Hepatic stellate cell (primary cell): ENCODE measurements around the gene TAS2R20.
"Not testable (repeated sequence)": the region's sequence is repeated elsewhere in the genome, so short reads cannot be mapped to it uniquely, and the experiment has no call there.

ENCODE experiments used
- DNase-seq: peaks from one replicate; pipeline ENCODE4 v3.0.0; 2011; ENCODE audit warnings: low spot score

Gene TAS2R20, protein sequence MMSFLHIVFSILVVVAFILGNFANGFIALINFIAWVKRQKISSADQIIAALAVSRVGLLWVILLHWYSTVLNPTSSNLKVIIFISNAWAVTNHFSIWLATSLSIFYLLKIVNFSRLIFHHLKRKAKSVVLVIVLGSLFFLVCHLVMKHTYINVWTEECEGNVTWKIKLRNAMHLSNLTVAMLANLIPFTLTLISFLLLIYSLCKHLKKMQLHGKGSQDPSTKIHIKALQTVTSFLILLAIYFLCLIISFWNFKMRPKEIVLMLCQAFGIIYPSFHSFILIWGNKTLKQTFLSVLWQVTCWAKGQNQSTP

GRCh38 chr12:10998204-10998603 lies at the start of gene TAS2R20:
TSS of gene TAS2R20 (minus strand) at chr12:10998304. CDS start at chr12:10997875, 429 bp downstream.
- no peak for DNase-seq

DNA sequence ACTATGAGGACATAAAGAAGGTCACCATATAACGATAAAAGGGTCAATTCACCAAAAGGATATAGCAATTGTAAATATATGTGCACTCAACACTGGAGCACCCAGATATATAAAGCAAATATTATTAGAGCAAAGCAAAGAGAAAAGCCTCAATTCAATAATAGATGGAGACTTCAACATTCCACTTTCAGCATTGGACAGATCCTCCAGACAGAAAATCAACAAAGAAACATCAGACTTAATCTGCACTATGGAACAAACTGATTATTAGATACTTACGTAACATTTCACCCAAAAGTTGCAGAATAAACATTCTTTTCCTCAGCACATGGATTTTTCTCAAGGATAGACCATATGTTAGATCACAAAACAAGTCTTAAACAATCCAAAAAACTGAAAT lies 43.3 kb upstream of the TAS2R20 start:
- DNase-seq = not testable (repeated sequence)

DNA sequence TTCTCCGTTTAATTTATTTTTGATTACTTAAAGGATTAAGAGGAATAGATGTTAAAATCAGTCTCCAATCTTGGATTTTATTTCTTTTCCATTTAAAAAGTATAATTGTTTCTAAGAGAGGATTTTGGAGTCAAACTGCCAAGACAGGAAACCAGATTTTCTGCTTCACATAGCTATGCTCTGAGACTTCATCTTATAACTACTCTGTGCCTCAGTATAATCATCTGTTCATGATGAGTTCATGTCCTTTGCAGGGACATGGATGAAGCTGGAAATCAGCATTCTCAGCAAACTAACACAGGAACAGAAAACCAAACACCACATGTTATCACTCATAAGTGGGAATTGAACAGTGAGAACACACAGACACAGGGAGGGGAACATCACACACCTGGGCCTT lies 42.1 kb upstream of the TAS2R20 start:
- DNase-seq = no peak

GRCh38 chr12:11039171-11039570 lies 41.1 kb upstream of the TAS2R20 start:
- DNase-seq = no peak

DNA sequence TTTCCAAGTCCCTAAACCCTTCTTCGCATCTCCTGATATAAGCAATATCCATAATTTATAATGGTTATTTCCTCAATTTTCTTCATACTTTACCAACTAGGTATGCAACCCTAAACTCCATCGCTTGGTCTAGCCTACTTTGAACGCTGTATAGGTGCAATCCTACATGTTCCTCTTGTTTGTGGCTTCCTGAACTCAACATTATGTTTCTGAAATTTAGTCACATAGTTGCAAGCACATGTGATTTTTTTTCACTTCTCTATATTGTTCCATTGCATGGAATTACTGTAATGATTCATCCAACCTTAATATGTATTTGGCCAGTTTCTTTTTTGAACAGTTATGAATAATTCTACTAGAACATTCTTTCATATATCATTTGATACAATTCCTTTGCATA lies 35.9 kb upstream of the TAS2R20 start:
- not testable (repeated sequence) for DNase-seq

DNA sequence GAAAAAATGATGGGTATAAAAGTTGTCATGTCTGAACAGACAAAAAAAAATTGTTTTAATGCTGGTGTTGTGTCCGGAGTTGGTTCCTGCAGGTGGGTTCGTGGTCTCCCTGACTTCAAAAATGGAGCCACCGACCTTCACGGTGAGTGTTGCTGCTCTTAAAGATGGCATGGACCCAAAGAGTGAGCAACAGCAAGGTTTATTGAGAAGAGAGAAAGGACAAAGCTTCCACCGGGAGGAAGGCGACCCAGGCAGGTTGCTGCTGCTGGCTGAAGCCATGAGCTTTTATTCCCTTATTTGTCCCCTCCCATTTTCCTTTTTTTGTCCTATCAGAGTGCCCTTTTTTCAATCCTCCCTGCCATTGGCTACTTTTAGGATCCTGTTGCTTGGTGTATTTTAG lies 33.2 kb upstream of the TAS2R20 start, which contains the start of gene TAS2R31:
Gene TAS2R31, minus strand, starts transcription at position 101 of the 400 bp plus-strand sequence. Its CDS starts 72 bp downstream, at position 29.
- no peak for DNase-seq

- DNase-seq = no peak
These were observed 28.0 kb upstream of the TAS2R20 start for GRCh38 chr12:11026118-11026517.

DNA sequence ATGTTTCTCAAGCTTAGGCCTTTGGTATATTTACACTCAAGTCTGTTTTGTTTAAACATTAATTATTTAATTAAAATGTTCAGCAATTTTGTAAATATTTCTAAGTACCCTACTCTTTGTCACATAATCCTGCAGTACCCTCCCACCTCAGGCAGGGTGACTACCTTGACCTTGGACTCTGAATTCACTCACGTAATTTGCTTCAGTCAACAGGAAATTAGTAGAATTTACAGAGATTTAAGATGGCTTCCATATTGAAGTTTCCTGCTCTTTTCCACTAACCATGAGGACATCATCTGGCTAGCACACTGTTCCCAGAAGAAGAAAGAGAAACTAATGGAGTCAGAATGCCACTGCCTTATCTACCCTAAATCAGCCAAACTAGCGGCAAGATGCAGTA lies 25.3 kb upstream of the TAS2R20 start:
- DNase-seq = no peak

- no peak for DNase-seq
These were observed 24.4 kb upstream of the TAS2R20 start, which contains the start of gene TAS2R19 for GRCh38 chr12:11022520-11022919. TSS of gene TAS2R19 (minus strand) at chr12:11022620. CDS start at chr12:11022571, 49 bp downstream.

GRCh38 chr12:11016937-11017336 lies 18.8 kb upstream of the TAS2R20 start:
- no peak for DNase-seq

DNA sequence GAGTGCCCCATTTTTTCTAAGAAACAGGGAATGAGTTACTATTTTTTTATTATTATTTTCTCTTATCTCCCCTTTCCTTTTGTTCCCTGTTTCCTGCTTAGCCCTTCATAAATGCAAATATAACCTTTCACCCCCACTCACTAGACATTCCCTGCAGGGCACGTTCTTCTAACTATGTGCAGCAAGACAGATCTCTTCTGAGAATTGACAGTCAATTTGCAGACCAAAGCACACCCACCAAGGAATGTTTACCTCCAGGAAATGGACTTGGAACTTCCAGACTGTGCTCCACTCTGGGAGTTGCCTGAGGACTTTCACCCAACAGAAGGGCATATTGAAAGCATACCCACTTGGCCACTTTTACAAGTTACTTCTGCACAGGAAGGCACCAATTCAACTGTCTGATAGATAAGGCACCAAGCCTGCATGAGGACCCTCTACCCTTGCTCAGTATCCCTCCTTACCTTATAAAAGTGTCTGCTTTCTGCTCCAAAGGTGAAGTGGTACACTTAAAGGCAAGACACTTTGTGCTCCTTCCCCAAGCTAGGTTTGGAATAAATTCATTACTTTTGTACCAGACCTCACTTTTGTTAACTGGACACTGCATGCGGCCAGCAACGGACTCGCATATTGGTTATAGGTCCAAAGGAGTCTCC lies 17.8 kb upstream of the TAS2R20 start:
- DNase-seq = no peak

DNA sequence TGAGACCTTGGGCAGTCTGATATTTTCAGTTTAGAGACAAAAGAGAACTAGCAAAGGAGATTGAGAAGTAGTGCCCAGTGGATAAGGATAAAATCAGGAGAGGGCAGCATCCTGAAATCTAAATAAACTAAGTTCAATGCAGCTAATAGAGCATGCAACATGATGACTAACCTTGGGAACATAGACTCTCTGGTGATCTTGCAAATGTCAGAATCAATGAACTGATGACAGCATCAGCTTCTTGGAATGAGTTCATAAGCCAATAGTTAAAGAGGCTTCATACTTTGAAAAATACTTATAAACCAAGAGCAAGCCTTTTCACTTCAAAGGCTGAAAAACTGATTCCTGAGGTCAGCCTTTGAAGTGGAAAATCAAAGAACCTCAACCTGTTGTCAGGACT lies 16.1 kb upstream of the TAS2R20 start:
- no peak for DNase-seq

- DNase-seq = no peak
These were observed 9.5 kb upstream of the TAS2R20 start for GRCh38 chr12:11007608-11008007.

GRCh38 chr12:10994307-10994706 lies 3.8 kb downstream of the TAS2R20 start:
- DNase-seq = no peak

- DNase-seq = no peak
These were observed 9.0 kb downstream of the TAS2R20 start for GRCh38 chr12:10989107-10989506.

GRCh38 chr12:10986812-10987211 lies 11.3 kb downstream of the TAS2R20 start, which contains the start of gene TAS2R50:
TSS of gene TAS2R50 (minus strand) at chr12:10986912. CDS start at chr12:10986860, 52 bp downstream.
- DNase-seq = no peak

- DNase-seq = no peak
These were observed 15.9 kb downstream of the TAS2R20 start for GRCh38 chr12:10982244-10982643.

- DNase-seq = no peak
These were observed 23.1 kb downstream of the TAS2R20 start for GRCh38 chr12:10974965-10975364.

DNA sequence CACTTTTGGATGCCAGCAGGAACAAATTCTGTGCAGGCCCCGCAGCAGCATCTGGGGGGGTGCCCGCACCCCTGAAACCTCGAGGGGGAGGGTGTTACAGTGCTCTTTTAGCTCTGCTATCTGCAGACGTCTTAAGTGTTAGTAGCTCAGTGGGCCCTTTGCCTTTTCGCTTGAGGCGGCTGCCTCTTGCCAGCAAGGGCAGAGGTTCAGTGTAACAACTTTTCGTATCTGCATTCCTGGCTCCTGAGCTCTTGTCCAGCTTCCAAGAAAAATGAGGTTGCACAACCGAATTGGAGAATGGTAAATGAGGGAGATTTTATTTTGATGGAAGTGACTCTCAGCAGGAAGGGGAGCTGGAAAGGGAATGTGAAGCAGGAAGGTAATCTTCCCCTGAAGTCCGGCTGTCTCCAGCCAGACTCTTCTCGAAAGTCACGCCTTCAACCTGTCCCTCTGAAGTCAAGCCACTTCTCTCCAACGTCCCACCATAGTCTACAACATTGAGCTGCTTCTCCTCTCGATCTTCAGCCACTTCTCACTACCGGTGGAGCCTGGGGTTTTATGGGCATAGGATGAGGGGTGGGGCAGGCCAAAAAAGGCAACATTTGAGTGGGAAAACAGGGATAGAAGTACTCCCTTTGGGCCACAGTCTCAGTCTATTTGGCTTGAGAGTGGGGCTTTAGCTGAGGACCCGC lies 29.2 kb downstream of the TAS2R20 start:
- no peak for DNase-seq

- DNase-seq = peak; percentile 6
These were observed 30.7 kb downstream of the TAS2R20 start for GRCh38 chr12:10967409-10967808.

DNA sequence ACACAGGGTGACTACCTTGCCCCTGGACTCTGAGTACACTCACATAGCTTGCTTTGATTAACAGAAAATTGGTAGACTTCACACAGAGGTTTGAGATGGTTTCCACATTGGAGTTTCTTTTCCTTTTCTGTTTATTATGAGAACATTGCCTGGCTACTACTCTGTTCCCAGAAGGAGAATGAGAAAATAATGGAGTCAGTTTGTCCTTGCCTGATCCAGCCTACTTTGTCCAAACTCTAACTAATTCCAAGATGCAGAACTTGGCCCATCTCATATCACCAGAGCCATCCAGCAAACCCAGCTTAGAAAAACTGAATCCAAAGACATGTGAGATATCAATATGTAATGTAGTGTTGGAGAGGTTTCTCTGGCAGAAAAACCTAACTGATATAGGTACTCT lies 31.8 kb downstream of the TAS2R20 start:
- no peak for DNase-seq

DNA sequence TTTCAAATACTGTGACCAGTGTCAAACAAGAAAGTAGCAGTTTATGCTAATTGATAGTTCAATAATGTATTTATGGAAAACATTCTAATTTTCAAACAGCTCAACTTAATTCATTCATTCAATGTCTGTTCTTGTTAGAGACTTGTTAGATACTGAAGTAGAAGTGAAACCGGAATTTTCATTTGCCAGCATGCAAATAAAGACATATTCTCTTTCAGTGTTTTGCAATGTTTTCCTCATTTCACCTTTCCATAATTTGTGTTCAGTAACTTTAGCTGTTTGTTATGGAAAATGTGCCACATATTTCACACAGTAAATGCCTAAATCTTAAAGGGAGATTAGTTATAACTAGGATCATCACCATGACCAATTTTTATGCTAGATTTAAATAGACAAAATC lies 32.6 kb downstream of the TAS2R20 start:
- DNase-seq = no peak

GRCh38 chr12:10960211-10960610 lies 37.9 kb downstream of the TAS2R20 start:
- no peak for DNase-seq
